Measurements from ENCODE around the gene CACNA1B. TPM values are rescaled to one million over a fixed set of nuclear protein-coding genes. Genes with fewer than 3 reads are reported as not detected.
"Not testable (repeated sequence)": the region's sequence is repeated elsewhere in the genome, so short reads cannot be mapped to it uniquely, and the experiment has no call there.

CACNA1B gene
- polyA plus RNA-seq, 4 donors: 0.11 to 0.56 (median 0.28) TPM

GRCh38 chr9:137884547-137884946 is 7.0 kb downstream of the CACNA1B start:
- DNase-seq (ENCODE audit: low read depth in 4 of 4, low spot score in 2 of 4): not testable (repeated sequence)

- DNase-seq (ENCODE audit: low read depth in 4 of 4, low spot score in 2 of 4): not testable (repeated sequence)
Measured at GRCh38 chr9:137885121-137885520, 7.5 kb downstream of the CACNA1B start.

- DNase-seq (ENCODE audit: low read depth in 4 of 4, low spot score in 2 of 4): not testable (repeated sequence)
Measured at GRCh38 chr9:137888621-137889020, 11.0 kb downstream of the CACNA1B start.

- not testable (repeated sequence) for DNase-seq (ENCODE audit: low read depth in 4 of 4, low spot score in 2 of 4)
Measured at GRCh38 chr9:137889966-137890365, 12.4 kb downstream of the CACNA1B start.

GRCh38 chr9:137890768-137891587 is 13.4 kb downstream of the CACNA1B start:
- DNase-seq (ENCODE audit: low read depth in 4 of 4, low spot score in 2 of 4): not testable (repeated sequence)

GRCh38 chr9:137891588-137892423 is 14.2 kb downstream of the CACNA1B start:
- DNase-seq (ENCODE audit: low read depth in 4 of 4, low spot score in 2 of 4): no peak

- no peak for DNase-seq (ENCODE audit: low read depth in 4 of 4, low spot score in 2 of 4)
Measured at GRCh38 chr9:137892424-137893191, 15.0 kb downstream of the CACNA1B start.

GRCh38 chr9:137893670-137894069 is 16.1 kb downstream of the CACNA1B start:
- DNase-seq (ENCODE audit: low read depth in 4 of 4, low spot score in 2 of 4): no peak

- DNase-seq (ENCODE audit: low read depth in 4 of 4, low spot score in 2 of 4): no peak
Measured at GRCh38 chr9:137899551-137900360, 22.2 kb downstream of the CACNA1B start.

- DNase-seq (ENCODE audit: low read depth in 4 of 4, low spot score in 2 of 4): no peak
Measured at GRCh38 chr9:137900584-137901310, 23.2 kb downstream of the CACNA1B start.

GRCh38 chr9:137902646-137903045 is 25.1 kb downstream of the CACNA1B start:
- no peak for DNase-seq (ENCODE audit: low read depth in 4 of 4, low spot score in 2 of 4)

- DNase-seq (ENCODE audit: low read depth in 4 of 4, low spot score in 2 of 4): no peak
Measured at GRCh38 chr9:137905740-137906139, 28.2 kb downstream of the CACNA1B start.

- no peak for DNase-seq (ENCODE audit: low read depth in 4 of 4, low spot score in 2 of 4)
Measured at GRCh38 chr9:137907776-137908175, 30.2 kb downstream of the CACNA1B start.

- DNase-seq (ENCODE audit: low read depth in 4 of 4, low spot score in 2 of 4): no peak
Measured at GRCh38 chr9:137912671-137913070, 35.1 kb downstream of the CACNA1B start.

GRCh38 chr9:137913132-137913531 is 35.5 kb downstream of the CACNA1B start:
- DNase-seq (ENCODE audit: low read depth in 4 of 4, low spot score in 2 of 4): no peak

GRCh38 chr9:137913771-137914767 is 36.5 kb downstream of the CACNA1B start:
- DNase-seq (ENCODE audit: low read depth in 4 of 4, low spot score in 2 of 4): no peak

GRCh38 chr9:137916540-137916939 is 39.0 kb downstream of the CACNA1B start:
- DNase-seq (ENCODE audit: low read depth in 4 of 4, low spot score in 2 of 4): no peak

- no peak for DNase-seq (ENCODE audit: low read depth in 4 of 4, low spot score in 2 of 4)
Measured at GRCh38 chr9:137917116-137917515, 39.5 kb downstream of the CACNA1B start.
